ENCODE measurements around the gene RPS27.
A peak's percentile ranks its signal among the peaks of the same experiment; 100 is the strongest.
"Not testable (repeated sequence)": the region's sequence is repeated elsewhere in the genome, so short reads cannot be mapped to it uniquely, and the experiment has no call there.

Gene RPS27

DNA sequence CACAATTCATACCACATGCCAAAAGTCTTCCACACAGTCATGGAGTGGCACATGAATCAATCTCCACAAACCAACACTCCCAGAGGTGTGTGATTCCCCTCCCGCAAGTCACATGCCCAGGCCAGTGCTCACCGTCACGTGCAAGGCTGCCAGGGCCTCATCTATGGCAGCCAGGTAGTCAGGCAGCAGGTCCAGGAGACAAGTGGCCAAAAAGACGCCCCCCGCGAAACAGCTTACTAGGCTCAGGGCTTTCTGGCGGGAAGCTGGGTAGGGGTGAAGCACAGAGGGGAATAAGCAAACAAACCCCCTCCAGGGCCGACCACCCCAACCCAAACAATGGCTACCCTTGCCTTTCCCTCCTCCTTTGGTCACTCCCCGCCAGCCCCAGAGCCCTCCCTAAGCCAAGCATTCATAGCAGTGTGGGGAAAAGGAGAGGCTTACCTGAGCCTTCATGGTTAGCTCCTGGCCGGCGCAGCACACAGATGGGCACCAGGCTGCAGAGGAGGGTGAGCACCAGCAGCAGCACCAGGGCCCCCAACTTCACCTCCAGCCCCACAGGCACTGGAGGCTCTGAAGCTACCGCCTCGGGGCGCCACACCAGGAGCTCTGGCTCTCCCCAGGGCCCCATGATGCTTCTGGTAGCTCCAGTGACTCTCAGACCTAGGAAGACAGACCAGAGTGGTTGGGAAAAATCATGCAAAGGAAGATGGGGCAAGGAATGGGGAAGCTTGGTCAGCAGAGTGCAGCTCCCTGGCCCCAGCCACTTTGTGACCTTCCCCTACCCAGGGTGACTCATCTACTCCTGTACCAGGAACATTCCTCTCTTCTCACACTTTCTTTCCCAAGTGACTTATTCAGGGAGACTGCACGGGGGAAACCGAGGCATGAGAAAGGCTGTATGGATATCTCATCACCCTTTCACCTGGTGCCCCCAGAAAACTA, 28.2 kb upstream of the RPS27 start:
- DNase-seq, result no peak

DNA sequence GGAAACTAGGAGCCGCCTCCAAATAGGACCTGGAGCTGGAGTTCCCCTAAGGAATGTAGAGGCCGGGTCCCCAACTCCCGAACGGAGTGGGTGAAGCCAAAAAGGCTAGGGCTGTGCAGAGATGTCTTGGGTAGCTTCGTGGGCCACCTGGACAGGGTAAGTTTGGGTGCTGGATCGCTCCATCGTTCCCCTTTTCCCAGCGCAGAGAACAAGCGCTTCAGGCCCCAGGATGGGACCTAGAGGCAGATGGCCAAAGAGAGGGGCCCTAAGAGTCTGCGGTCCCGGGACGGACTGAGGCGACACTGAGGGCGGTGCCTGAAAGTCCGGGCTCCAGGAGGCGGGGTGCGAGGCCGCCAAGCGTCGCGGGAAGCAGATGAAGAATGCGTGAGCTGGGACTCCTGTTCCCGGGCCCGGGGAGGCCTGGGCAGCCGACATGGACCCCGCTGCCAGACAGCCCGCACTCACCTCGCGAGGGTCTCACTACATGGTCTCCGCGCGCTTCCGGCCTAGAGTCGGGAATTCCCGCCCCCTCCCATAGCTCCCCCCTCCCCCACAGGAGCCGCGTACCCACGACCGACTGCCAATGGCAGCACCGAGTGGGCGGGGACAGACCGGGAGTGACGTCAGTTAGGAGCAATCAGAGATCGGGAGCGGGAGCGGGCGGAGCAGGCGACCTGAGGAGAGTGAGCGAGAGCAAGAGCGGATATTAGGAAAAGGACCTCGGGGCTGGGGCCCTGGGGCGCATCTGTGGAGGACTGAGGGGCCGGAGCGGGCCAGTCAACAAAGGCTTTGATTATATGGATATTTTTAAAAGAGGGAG, 27.3 kb upstream of the RPS27 start, which contains the start of gene SLC39A1:
Gene SLC39A1 (minus strand): TSS at position 508 of the 820 bp plus-strand sequence. CDS start 822 bp downstream, outside the sequence.
- peak; percentile 99 for DNase-seq

DNA sequence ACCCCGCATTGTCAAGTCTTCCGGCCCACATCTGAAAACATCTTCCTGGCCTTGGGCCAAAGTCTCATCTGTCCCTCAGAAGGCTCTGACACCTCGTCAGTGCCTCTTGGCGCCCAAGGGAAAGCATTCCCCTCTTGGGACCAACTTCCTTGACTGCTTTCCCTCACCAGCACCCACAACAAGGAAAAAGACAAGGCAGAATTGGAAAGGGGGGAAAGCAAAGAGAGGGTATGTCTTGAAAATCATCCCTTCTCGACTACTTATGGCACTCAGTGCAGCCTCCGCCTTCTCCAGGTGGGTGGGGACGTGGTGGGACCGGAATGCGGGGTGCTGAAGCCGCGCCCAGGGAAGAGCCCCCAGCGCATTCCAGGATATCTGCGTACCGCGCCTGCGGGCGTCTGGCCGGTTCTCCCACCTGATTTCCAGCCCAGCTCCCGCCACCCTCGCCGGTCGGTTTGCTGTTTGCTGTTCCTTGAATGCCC, 26.7 kb upstream of the RPS27 start:
- DNase-seq, result peak; percentile 42

DNA sequence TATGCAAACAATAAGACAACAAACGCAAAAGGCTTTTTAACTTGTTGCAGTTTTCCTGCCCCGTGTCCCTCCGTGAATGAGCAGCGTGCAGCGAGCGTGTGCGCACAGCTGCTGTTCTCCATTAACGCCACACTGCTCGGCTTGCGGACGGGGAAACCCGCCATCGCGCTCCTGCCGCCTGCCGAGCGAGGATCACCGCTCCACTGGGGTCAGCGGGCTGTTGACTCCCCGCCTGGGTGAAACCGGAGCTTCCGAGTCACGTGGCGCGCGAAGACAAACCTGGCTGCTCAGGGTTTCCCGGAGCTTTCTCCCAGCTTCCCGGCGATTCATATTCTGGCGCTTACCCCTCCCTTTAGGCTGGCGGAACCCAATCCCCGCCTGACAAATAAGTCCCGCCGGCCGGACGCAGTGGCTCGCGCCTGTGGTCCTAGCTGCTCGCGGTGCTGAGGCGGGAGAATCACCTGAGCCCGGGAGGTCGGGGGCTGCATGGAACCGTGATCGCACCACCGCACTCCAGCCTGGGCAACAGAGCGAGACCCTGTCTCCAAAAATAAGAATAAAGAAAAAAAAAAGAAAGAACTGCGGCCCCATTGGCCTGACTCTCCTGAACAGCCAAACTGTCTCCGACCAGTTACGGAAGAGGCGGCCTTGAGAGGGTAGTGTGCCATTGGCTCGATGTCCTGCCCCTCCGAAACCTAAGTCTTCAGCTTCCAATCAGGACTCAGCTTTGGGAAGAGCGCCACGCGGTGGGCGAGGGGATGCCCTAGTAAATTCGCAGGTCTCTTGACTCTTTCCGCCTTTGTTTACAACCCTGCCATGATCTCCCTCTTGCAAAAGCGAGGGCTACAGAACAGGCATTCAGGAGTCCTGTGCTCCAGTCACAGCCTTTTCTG, 23.2 kb upstream of the RPS27 start, which contains the start of gene CREB3L4:
Gene CREB3L4 (plus strand): TSS at position 796 of the 893 bp plus-strand sequence. CDS start 624 bp downstream, outside the sequence.
- DNase-seq, result peak; percentile 97

DNA sequence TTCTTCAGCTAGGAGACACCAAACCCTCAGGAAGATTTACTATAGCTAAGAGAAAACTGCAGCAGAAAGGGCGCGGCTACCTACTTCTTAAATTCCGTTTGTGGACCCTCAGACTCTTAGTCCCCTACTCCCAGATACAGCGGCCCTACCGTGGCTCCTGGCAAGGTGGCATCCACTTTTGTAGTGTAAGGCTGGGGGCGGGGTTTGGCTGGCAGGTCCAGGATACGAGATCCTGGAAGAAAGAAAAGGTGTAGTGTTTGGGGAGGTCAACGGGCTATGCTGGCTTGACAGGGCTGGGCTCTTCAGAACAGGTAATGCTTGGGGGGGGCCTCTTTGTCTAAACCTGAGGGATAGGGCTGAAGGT, 22.6 kb upstream of the RPS27 start:
- no peak for DNase-seq

DNA sequence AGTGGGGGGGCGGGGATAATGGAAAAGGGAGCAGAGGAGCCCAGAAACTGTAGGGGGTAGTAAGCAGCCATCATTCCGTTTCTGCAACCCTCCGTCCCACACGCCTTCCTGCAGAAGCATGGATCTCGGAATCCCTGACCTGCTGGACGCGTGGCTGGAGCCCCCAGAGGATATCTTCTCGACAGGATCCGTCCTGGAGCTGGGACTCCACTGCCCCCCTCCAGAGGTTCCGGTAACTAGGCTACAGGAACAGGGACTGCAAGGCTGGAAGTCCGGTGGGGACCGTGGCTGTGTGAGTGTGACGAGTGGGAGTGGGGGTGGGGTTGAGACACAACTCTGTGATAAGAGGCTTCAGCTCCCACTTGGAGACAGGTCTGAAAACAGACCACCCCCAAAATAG, 22.2 kb upstream of the RPS27 start:
- DNase-seq, result no peak

DNA sequence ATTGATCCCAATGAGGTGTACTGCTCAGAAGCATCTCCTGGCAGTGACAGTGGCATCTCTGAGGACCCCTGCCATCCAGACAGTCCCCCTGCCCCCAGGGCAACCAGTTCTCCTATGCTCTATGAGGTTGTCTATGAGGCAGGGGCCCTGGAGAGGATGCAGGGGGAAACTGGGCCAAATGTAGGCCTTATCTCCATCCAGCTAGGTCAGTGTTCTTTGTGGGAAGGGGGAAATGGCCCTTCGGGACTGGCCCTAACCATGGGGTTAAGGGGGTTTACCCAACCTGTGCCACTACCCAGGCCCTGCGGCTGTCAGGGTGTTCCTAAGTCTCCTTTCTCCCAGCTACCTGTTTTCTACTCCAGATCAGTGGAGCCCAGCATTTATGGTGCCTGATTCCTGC, 21.6 kb upstream of the RPS27 start:
- DNase-seq, result no peak

DNA sequence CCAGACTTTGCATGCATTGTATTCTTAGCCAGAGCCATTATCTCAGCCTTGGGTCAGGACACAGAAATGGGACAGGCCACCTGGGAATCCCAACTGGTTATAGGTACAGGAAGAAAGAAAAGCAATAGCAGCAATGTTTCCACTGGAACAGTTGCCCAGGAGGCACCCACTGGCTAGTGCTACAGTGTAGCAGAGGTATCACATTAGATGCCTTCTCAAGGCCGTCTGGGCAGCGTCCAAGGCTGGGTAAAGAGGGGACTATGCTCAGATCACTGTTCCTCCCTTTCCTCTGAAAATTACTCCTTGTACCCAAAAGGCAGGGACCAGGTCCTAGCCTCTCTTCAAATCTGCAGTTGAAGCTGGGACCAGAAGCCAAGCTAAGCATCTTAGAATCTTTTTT, 20.2 kb upstream of the RPS27 start:
- no peak for DNase-seq

DNA sequence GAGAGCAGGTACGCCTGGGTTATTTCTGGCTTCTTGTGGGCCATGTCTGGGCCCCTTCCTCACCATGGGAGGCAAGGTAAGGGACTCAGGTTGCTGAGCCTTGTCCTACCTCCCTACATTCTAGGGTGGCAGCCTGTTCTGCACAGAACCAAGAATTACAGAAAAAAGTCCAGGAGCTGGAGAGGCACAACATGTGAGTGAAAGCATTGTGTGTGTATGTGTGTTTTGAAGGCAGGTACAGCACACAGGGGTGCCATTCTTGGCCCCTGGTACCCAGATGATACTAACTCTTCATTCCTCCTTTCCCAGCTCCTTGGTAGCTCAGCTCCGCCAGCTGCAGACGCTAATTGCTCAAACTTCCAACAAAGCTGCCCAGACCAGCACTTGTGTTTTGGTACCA, 17.5 kb upstream of the RPS27 start:
- no peak for DNase-seq

DNA sequence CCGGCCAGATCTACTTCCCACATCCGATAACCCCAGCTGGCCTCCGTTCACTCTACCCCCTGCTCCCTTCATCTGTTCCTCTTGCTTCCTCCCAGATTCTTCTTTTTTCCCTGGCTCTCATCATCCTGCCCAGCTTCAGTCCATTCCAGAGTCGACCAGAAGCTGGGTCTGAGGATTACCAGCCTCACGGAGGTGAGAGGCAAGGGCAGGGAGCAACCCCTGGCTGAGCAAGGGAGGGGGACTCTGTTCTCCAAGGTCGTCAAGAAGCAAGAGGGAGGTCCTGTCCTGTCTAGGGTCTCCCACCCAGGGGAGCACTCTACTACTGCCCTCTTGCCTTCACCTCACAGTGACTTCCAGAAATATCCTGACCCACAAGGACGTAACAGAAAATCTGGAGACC, 17.0 kb upstream of the RPS27 start:
- no peak for DNase-seq

DNA sequence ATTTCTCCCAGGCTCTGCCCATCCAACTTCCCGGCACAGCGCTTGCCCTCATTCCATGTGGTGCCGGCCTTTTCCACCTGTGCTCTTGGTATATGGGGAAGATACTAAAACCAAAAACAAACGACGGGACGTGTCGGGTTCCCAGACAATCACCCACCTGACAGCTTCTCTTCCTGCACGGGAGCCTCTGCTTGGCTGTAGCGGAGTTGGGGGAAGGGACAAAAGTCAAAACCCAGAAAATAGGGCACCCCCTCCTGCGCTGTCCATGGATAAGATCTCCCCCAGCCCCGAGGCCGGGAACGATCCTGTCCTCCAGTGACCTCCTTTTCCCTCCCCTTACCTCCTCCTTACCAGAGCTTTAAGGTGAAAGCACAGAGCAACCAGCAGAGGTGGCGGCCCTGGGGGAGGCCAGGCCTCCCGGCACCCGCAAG, 13.7 kb upstream of the RPS27 start:
- DNase-seq, result no peak

DNA sequence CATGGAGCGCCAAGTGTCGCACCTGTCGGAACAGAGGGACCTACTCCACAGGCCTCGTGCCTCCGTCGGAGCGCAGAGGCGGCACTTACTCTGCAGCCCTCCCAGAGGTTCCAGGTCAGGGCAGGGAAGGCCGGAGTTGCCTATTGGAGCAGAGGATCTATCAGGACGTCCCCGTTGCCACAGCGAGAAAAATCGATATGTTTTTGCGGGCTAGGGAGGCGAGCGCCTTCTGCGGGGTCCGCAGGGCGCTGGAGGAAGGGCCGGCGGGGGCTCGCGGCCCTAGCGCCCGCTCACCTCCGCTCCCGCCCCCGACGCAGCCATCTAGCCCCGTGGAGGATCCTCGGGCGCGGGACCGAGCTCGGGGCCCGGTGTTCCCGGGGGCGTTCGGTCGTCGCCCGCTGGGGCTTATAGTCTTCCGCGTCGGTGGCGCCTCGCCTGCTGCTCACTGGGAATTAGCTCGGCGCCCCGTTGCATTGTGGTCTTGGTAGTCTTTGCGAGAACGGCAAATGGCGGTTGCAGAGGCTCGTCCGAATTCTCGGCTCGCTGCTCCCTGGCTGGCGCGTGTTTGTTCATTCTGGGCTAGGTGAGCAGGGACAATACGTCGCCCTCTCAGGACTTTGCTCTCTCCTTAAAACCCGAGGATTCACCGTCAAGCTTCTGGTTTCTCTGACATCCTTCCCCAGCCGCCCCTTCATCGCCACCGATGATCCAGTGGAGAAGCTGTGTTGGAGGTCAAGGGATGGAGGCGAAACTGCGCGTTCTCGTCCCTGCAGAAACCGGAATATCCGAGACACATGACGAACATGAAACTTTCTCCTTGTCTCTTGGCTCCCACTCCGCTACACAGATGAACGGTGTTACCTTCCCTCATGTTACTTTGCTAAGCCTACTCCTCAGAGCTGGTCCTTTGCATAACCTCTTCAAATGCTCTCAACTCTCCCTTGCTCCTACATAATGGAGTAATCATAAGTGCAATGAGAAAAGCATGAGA, 13.0 kb upstream of the RPS27 start, which contains the start of gene JTB:
Gene JTB (minus strand): TSS at position 425 of the 991 bp plus-strand sequence. CDS start 422 bp downstream, at position 3.
- DNase-seq, result peak; percentile 26

DNA sequence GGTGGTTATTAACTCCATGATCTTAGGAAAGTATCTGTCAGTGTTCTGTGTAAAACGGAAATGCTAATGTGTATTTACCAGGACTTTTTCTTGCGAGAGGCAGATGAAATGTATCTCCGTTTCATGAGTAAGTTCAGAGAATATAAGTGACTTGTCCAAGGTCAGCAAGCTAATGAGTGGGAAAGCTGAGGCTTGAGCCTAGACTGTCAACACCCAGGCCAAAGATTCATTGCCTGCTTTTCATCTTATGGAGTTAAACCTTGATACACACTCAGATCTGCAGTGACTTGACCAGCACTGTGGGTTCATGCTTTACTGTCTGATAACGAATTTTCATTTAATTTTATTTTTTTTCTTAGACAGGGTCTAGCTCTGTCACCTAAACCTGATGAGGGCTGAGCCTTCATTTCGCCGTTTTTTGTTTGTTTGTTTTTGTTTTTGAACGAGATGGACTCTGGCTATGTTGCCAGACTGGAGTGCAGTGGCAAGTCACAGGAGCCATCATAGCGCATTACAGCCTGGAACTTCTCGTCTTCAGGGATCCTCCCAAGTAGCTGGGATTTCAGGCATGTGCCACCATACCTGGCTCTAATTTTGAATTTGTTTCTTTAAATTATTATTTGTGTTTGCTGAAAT, 12.2 kb upstream of the RPS27 start:
- no peak for DNase-seq

DNA sequence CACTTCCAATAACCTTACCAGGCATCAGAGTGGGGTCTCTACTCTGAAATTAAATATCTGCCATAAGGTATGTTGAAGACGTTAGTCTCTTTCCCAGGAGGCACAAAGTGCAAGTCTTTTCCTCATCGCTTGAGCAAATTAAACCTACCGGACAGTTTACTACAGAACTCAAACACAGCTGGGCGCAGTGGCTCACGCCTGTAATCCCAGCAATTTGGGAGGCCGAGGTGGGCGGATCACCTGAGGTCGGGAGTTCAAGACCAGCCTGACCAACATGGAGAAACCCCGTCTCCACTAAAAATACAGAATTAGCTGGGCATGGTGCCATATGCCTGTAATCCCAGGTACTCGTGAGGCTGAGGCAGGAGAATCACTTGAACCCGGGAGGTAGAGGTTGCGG, 11.5 kb upstream of the RPS27 start:
- not testable (repeated sequence) for DNase-seq

DNA sequence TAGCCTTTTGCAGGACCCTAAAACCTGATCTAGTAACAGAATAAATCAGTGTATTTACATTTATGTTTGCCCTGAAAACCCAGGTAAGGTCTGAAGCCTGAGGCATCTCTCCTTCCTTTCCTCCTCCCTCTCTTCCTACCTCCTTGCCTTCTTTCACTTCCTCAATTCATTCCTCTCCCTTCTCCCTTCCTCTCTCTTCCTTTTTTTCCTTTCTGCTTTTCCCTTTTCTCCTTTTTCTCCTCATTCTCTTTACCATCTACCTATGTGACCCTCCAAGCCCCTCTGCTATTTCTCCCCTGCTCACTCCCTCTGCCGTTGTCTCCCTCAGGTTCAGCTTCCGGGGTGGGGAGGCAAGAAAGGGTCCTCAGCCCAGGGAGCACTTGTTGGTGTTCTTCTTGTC, 8.8 kb upstream of the RPS27 start:
- not testable (repeated sequence) for DNase-seq

DNA sequence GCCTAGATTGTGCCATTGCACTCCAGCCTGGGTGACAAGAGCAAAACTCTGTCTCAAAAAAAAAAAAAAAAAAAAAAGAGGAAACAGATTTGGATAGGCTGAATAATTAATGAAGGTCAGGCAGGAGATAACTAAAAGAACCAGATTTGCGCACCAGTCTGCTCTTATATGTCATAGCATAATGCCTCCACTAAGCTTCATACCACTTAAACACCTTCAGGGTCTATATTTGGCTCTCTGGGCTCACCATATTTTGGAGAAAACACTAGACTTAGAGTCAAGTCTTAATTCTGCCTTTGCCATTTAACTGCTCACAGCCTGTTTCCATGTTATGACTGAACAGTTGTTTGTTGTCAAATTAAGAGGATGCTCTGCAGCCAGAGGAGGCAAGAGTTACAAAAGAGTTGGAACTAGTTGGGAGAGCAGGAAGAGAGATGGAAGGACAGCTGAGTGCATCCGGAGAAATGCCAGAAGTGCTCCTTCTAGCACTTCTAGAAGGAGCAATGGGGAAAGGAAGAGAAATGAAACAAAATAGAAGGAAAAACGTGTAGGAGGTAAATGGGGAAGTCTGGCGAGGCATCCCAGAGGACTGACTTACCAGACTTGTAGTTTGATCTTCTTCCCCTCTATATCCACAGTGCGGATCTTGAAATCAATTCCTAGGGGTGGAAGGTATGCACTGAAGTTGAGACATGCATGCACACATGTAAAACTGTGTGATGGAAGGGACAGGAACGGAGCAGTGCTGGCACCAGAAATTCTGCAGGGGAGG, 6.3 kb upstream of the RPS27 start:
- DNase-seq, result no peak

DNA sequence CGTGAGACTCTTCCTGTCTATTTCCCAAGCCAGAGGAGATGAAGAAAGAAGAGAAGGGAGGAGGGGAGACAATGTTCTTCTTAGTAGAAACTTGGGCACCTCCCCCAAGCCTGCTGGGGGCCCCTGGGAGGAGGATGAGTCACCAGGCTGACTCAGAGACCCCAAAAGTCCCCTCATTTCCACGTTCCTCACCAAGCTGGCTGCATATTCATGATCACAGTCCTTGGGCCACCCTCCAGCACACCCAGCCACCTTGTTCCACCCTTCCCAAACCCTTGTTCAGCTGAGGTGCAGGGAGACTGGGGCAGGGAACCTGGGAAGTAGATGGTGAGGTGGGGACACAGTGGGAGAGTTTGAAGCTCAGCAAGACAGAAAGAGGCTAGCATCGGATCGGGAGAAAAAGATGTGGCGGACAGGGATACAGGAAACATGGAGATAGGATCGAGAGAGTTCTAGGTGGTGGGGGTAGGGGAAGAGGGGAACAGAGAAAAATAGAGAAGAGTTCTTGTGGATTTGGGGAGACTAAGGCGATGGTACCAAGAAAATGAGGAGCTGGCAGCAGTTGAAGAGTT, 5.1 kb upstream of the RPS27 start:
- no peak for DNase-seq

DNA sequence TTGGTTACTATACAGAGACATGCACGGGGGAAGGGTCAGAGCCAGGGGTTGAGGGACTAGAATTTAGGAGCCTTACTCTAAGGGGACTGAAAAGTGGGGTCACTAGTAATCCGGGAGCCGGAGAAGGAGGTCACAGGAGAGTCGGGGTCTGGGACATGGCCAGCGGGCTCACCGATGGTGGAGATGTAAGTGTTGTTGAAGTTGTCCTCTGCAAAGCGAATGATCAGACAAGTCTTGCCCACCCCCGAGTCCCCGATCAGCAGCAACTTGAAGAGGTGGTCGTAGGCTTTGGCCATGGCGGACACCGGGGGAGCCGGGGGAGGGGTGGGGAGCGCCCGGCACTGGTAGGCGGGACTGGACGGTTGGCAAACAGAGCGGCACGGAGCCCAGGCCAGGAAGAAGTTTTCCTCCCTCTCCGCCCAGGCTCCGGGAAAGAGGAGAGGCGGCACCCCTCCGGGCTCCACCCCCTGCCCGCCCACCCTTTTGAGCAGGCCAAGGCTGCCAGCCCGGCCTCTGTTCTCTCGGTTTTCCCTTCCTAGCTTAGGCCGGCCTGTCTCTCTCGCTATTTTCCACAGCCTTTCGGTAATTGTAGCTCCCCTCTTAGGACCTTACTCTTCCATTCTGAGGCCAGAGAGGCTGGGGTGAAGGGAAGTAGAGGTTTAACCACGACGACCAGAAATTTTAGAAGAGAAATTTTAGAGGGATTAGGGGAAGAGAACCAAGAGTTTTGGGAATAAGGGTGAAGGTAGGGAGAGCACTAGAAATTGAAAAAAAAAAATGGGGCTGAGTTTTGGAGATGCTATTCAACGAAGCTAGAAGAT, 4.4 kb upstream of the RPS27 start, which contains the start of gene RAB13:
Gene RAB13 (minus strand): TSS at position 399 of the 821 bp plus-strand sequence. CDS start 103 bp downstream, at position 296.
- DNase-seq, result peak; percentile 76
